HG02973 (cell line): ENCODE data around the gene SLC6A17.

Experiments
- ATAC-seq: cut with Tn5 transposase; IDR thresholded peaks from one replicate; pipeline ENCODE4 v1.9.1; 2021; ENCODE audit warnings: moderate library complexity; ENCODE audit not compliant: unreplicated experiment

Gene SLC6A17

DNA sequence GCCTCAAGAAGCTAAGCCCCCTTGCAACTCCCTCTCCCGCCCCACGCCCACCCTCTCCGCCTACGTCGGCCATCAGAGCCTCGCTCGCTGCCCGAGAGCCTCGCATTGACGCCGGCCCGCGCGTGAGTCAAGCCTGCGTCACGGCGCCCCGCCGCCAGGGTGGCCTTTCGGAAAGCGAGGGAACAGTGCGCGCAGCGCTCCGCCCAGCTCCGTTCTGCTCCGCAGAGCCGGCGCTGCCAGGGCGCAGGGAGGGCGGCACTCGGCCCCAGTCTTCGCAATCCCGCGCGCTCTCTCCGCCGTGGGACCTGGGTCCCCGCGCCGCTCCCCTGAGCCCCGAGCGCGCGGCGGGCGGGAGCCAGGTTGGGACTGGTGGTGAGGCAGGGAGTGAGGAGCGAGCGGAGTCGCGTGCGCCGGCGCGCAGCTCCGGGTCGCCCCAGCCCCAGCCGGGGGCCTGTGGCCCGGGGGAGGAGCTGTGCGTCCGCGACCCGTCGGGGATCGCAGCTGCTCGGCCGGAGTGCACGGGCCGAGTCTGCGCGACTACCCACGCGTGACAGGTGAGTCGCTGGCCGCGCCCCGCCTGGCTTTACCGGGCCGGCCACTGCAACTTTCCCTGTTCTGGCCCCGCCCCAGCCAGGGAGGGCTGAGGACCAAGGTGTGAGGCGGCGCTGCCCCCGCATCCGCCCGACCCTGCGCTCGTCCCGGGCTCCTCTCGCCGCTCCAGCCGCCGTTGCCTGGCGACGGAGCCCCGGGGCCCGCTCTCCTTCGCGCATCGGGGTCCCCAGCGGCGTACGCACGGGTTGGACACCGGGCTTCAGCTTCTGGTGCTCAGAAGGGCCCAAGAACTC is at the start of gene SLC6A17:
TSS of gene SLC6A17 (plus strand) at position 165 of the 845 bp plus-strand sequence. CDS start 16,436 bp downstream, outside the sequence.
- no peak for ATAC-seq

DNA sequence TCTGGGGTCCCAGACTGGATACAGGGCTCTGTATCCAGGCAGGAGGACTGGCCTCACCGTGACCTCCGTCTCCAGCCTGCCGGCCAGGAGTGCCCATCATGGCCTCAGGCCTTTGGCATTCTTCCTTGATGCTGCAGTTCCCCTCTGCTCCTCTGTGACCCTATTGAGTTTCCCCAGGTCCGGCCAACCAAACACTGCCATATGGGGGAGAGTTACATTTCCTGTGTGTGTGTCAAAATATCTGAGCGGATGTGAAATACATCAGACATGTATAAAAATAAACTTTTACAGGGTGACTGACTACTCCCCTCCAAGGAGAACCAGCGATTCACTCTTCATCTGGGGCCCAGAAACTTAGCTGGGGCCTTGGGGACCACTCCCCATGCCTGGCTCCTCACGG is 48.2 kb upstream of the SLC6A17 start:
- ATAC-seq: no peak

DNA sequence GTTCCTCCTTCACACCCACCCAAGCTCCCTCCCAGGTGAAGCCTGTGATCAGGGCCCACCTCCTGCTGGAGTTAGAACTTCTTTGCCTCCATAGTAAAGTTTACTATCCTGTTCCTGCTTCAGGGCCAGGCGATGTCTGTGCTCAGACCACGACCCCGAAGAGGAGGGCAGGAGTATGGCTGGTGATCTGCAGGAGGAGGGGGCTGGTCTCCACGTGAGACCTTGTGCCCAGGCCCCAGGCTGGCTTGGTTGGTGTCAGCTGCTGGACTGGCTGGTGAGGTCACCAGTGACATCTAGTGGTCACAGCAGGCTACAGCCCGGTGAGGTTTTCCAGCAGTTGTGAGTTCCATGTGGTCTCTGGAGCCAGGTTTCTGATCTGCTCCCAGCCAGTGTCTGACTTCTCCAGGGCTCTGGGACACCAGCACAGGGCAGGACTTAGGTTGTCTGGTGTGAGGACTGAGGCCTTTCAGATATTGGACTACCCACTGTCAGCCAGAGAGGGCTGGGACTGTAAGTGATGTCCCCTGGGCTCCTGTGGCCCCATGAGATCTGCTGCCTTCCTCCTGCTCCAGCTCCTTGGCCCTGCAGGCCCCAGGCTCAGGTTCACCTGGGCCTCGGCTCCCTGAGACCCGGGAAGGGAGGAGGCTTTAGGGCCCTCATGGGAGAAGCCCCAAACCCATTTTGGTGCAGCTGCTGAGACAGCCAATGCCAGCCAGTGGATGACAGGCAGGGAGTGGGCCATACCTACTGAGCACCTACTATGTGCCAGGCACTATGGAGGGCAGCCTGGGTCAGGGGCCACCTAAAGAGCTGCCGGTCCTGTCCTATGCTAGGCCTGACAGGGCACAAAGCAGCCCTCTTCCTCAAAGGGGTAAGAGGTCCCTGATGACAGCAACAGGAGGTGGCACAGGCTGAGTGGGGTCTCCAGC is 44.0 kb upstream of the SLC6A17 start:
- ATAC-seq: no peak

DNA sequence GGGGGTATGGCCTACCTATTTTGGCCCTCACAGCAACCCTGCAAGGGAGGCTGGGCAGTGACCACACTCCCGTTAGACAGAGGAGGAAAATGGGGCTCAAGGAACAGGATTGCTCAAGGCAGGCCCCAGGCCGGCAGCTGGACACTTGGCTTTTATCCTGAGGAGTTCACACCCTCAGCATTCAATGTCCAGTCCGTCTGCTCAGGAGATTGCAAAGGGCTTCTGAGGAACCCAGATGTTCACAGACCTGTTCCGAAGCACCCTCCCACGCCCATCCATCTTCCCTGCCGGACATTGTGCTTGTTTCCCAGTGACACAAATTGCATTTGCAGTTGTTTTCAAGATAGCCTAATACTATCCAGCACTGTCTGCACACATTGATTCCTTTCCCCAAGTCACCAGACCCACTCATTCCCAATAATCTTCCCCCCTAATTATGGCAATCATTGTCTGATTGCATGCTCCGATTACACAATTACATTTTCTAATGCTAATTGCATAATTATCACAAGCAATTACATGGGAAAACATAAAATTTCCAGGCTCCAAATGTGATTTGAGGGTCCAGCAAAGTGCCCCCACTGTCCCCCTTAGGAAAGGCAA is 42.3 kb upstream of the SLC6A17 start:
- no peak for ATAC-seq

- no peak for ATAC-seq
Observed at GRCh38 chr1:110111081-110111480, 39.2 kb upstream of the SLC6A17 start.

- no peak for ATAC-seq
Observed at GRCh38 chr1:110112143-110112542, 38.2 kb upstream of the SLC6A17 start, which contains the start of gene UBL4B. Gene UBL4B, plus strand, starts transcription at chr1:110112443. Its CDS starts 92 bp downstream, at chr1:110112535.

DNA sequence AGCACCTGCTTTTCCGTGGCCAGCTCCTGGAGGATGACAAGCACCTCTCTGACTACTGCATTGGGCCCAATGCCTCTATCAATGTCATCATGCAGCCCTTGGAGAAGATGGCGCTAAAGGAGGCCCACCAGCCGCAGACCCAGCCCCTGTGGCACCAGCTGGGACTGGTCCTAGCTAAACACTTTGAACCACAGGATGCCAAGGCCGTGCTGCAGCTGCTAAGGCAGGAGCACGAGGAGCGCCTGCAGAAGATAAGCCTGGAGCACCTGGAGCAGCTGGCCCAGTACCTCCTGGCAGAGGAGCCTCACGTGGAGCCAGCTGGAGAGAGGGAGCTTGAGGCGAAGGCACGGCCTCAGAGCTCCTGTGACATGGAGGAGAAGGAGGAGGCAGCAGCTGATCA is 37.6 kb upstream of the SLC6A17 start:
- ATAC-seq: no peak

- ATAC-seq: no peak
Observed at GRCh38 chr1:110113551-110113950, 36.7 kb upstream of the SLC6A17 start.

GRCh38 chr1:110114173-110114572 is 36.1 kb upstream of the SLC6A17 start:
- no peak for ATAC-seq

DNA sequence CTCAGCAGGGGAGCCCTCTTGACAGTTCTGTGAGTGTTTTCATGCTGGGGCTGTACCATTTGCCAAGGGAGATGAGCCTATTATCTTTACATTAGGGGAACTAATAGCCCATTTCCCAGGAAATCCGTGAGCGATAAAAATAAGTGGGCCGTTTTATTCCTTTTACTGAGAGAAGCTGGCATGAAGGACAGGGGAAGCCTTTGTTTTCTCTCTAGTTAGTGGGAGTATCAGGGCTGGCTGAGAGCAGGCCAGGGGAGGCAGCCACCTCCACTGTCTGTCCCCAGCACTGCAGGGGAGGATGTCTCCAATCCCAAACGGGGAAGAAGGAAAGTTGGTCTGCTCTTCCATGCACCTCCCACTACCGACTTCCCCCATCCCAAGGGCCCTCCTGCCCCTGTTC is 35.5 kb upstream of the SLC6A17 start:
- no peak for ATAC-seq

GRCh38 chr1:110118636-110119396 is 31.5 kb upstream of the SLC6A17 start:
- no peak for ATAC-seq

GRCh38 chr1:110119843-110120242 is 30.5 kb upstream of the SLC6A17 start:
- no peak for ATAC-seq

- ATAC-seq: no peak
Observed at GRCh38 chr1:110120960-110121561, 29.2 kb upstream of the SLC6A17 start.

GRCh38 chr1:110123224-110123623 is 27.1 kb upstream of the SLC6A17 start:
- no peak for ATAC-seq

DNA sequence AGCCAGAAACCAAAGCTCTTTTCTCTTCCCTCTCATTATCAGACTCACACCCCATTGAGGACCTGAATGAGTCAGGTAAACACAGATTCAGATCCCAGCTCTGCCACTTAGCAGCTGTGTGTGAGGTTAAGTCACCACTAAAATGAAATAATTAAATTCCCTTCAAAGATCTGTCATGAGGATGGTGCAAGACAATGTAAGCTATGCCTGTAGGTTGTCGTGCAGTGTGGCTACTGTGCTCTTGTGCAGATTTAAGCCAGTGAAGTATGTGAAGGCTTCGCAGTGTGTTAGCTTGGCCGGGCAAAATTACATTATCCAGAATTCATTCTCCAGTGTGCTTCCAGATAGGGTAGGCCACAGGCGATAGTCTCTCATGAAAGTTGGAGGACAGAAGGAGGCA is 24.5 kb upstream of the SLC6A17 start:
- ATAC-seq: no peak

GRCh38 chr1:110130113-110130591 is 20.1 kb upstream of the SLC6A17 start:
- no peak for ATAC-seq

GRCh38 chr1:110130989-110131388 is 19.3 kb upstream of the SLC6A17 start:
- ATAC-seq: no peak

GRCh38 chr1:110132682-110133081 is 17.6 kb upstream of the SLC6A17 start:
- no peak for ATAC-seq

DNA sequence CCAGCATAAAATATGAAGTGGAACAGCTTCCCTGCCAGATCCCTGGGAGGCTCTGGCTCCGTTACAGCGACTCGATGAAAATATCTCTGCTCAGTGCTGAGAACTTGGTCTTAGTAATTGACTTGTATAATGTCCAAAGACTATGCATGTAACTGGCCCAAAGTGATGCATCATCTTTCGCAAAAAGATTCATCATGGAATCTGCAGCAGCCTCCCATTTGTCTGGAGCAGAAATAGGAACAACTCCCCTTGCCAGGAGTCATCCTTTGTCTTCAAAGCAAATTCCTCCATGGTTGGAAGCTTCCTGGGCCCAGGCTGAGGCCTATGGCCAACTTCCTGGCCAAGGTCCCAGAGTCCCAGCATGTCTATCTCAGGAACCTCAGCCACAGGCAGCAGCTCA is 16.9 kb upstream of the SLC6A17 start:
- no peak for ATAC-seq

GRCh38 chr1:110134050-110134595 is 16.2 kb upstream of the SLC6A17 start:
- ATAC-seq: no peak
